AML-193 (cell line): ENCODE results near the gene RXRB.
"Not testable (repeated sequence)": the region's sequence is repeated elsewhere in the genome, so short reads cannot be mapped to it uniquely, and the experiment has no call there.

Source experiments
- DNase-seq, 2 experiments: peaks; one replicate each; lab custom pipeline; 2025; lab: John Stamatoyannopoulos, UW

Gene RXRB

GRCh38 chr6:33200219-33201146 lies at the start of gene RXRB, which contains the start of gene SLC39A7:
RXRB (minus strand) TSS chr6:33200665; CDS start chr6:33200476, 189 bp downstream.
SLC39A7 (plus strand) TSS chr6:33200867; CDS start chr6:33201246, 379 bp downstream.
- DNase-seq: peak; percentile 99

DNA sequence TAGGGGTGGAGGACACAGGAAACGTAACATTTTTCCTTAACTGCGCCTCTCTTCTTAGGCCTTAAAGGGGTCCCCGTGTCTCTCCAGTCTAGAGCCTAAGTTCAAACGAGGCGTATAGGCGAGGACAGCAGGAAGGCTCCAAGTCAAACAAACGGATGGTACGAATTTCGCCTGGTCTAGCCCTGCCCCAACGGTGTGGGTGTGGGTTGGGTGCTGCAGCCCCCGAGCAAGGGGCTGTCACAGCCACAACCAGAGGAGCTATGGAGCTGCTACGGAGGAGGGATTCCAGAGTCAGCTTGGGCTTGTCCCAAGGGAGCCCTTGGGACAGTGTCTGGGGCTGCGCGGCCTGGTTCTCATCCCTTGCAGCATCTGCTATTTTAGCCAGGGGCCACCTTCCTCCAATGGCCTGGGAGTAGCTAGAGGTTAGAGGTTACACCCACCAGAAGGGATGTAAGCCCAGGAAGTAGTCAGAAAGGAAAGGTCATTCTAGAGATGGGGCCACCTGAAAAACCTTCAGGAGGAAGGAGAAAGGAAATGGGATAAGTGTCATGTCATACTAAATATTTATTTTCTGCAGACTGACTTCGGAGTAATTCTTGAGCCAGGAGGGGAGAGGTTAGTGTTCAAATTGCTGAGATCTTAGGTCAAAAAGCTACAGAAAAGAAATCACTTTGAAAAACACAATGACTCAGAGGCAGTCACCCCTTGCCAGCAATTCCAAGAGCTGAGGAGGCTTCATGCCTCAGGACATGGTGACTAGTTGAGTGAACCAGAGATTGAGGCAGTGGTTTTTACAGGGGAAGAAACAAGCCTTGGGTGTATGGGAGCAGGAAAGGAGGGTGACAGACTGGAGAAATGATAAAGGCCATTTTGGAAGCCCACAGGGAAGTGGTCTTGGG lies 49.5 kb upstream of the RXRB start:
- no peak for DNase-seq

- DNase-seq: peak; percentile 100
These were observed 48.7 kb upstream of the RXRB start for GRCh38 chr6:33248932-33249731.

- no peak for DNase-seq
These were observed 48.1 kb upstream of the RXRB start for GRCh38 chr6:33248643-33248931.

DNA sequence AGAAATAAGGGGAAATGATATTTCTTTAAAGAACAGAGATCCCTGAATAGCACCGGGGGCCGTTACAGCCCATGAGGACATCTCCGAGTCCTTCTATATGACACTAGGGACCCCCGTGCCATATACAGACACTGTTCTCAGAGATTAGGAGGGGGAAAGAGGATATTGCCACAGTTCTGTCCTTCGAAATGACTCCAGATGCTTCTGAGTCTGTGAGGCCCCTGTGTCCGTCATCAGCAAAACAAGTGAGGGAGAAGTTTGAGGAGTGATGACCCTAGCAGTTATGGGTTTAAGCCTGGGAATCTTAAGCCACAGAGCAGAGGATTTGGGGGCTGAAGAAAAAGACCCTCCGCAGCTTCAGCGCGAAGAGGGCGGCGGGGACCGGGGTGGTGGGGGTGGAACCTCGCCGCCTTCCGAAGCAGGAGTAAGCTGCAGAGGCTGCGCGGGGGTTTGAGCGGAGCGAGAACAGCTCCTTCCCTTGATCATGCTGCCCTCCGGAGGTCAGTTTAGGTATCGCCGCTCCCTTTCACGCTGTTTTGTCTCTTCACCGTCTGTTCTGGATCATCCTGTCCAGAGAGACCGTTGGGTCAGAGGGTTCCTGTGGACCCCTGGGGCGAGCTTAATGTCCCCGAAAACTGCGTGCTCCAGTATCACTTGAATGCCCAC lies 47.6 kb upstream of the RXRB start:
- peak; percentile 90 to 92 for DNase-seq

GRCh38 chr6:33243476-33243875 lies 43.0 kb upstream of the RXRB start:
- no peak for DNase-seq

- no peak for DNase-seq
These were observed 41.5 kb upstream of the RXRB start for GRCh38 chr6:33241968-33242367.

- DNase-seq: no peak
These were observed 37.3 kb upstream of the RXRB start for GRCh38 chr6:33237741-33238140.

- DNase-seq: no peak
These were observed 36.4 kb upstream of the RXRB start for GRCh38 chr6:33236852-33237251.

- no peak for DNase-seq
These were observed 35.9 kb upstream of the RXRB start for GRCh38 chr6:33236328-33236727.

DNA sequence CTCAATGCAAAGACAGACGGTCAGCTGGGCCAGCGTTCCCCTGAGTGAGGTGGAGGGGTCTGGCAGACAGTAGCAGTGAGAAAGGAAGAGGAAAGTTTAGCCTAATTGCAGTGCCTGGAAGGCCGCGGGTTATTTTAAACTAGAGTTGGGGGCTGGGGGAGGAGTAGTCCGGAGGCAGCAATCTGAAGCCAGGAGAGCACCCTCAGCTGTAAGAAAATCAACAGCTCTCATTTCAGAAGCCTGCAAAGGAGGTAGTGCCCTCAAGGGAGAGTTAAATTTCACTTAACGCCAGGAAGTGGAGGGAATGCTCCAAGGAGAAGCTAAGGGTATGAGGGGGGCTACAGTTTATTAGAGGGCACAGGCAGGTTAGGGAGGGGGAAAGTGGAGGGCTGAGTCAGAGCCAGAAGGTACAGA lies 34.8 kb upstream of the RXRB start:
- DNase-seq: no peak

DNA sequence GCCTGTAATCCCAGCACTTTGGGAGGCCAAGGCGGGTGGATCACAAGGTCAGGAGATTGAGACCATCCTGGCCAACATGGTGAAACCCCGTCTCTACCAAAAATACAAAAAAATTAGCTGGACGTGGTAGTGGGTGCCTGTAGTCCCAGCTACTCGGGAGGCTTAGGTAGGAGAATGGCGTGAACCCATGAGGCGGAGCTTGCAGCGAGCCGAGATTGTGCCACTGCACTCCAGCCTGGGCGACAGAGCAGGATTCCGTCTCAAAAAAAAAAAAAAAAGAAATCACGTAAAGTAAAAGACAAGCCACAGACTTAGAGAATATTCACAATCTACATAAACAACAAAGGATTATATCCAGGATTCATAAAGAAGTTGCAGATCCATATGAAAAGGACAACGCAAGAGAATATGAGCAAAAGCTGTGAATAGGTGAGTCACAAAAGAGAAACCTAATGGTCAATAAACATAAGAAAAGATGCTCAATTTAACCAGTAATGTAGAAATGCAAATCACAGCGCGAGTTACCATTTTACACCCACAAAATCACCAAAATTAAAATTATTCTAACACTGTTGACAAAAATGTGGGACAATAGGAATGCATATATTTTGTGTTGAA lies 26.1 kb upstream of the RXRB start:
- not testable (repeated sequence) for DNase-seq

DNA sequence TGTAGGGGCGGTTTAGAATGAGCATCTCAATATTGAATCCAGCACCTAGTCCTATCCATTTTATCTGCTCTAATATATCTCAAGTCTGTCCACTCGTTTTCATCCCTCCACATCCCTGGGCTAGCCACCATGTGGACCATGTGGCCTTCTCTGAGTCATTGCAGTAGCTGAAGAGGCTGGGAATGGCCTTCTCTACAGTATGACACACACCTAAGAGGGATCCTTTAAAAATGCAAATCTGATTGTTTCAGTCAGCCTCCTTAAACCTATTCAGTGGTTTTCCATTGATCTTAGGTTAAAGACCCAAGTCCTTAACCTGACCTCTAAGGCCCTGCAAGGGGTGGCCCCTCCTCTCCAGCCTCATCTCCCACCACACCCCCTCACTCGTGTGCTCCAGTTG lies 17.2 kb upstream of the RXRB start:
- no peak for DNase-seq

DNA sequence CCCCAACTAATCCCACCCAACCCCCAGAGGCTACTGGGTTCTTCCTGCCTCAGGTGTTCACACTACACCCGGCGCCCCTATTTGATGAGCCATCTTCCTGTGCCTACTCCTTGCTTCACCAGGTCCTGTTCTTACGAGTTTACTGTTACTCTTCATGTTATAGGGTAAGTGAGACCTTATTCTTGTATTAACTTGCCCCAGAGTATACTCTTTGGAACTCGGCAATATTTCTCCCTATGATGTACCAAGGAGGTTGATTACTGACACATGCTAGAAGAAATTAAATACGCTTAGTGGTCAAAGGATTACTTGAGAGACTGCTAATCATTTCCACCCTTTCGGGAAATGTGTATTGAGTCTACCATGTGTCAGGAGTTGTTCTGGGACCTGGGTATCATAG lies 16.8 kb upstream of the RXRB start:
- DNase-seq: no peak

DNA sequence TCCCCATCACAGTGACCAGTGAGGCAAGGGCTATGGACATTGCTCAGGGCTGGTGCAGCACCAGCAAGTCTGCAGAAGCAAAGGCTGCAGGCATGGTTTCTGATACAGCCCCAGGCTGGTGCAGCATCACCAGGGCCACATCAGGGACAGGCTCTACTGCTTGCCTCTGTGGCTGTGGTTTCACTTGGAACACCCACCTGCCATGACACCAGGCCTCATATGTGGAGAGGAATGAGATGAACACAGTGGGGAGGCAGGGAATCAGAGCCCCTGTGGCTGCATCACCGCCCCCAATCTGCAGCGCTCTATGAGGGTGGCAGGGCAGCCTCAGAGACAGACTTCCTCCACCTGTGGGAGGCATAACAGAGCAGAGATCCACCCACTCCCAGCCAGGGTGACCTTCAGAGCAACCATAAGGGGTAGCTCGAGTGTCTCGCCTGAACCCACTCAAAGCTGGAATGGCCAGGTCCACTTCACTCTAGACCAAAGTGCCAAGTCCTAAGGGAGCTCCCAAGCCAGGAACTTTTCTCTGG lies 15.7 kb upstream of the RXRB start:
- DNase-seq: no peak

- no peak for DNase-seq
These were observed 15.0 kb upstream of the RXRB start for GRCh38 chr6:33215271-33216116.

DNA sequence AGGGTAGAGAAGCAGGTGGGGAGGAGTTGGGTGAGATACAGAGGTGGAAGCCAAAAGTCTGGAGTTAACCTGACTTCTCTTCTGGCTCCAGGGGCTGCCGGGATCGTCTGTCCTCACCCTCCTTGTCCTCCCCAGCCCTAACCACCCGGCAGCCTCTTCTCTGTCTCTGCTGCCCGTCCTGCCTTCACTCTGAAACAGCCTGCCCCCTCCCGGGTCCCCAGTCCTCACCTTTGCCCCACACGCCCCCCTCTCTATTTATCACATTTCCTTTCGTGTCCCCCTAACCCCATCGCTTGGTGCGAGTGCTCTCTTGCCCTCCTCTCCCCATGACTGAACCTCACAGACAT lies 13.5 kb upstream of the RXRB start:
- DNase-seq: no peak

GRCh38 chr6:33213166-33213988 lies 12.9 kb upstream of the RXRB start:
- no peak for DNase-seq

DNA sequence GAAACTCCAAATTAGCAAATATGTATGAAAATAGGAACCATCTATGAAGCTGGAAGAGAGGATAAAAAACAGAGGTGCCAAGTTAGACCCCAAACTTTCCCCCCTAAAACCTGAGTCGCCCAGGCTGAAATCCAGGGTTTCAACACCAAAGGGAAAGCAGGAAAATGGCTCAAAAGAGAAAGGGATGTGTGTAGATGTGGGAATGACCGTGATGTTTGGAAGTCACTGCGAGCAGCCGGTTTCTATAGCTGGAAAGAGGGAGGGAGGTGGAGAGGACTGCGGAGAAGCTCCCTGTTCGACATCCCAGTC lies 12.3 kb upstream of the RXRB start:
- DNase-seq: no peak
